22Rv1 (cell line): ENCODE measurements around the gene FASLG.

Experiments used
- H3K27ac ChIP-seq: fragments of 450-650 bp; 2 replicates; pipeline ENCODE4 v1.5.1; 2017
- ZFX ChIP-seq: fragments of 450-650 bp; IDR thresholded peaks from 2 replicates; pipeline ENCODE4 v1.6.1; 2017; ENCODE audit warnings: antibody characterized with exemption, borderline replicate concordance
- TF ChIP-seq, protein P1 (sequence below): fragments of 450-650 bp; IDR thresholded peaks from 2 replicates; pipeline ENCODE4 v1.5.1; 2017; ENCODE audit warnings: mild to moderate bottlenecking

The FASLG gene

DNA sequence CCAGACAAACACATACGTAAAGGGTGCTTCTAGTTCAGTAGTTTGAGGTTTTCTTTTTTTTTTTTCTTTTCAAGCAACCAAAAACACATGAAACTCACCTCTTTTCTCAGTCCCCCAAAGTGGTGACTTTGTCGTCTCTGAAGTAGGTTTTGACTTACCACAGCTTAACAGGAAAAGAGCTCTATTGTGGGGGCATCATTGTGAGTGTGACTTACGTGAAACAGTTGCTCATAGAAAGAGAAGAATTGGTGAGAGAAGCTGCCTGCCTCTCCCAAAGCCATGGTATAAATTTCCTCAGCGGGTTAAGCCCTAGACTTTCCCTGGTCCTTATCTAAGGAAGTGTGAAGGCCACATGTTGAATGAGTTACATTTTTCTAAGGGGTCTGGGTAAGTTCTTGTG is 11.9 kb downstream of the FASLG start:
- no peak for TF ChIP-seq ZFX
- TF ChIP-seq, protein P1, sequence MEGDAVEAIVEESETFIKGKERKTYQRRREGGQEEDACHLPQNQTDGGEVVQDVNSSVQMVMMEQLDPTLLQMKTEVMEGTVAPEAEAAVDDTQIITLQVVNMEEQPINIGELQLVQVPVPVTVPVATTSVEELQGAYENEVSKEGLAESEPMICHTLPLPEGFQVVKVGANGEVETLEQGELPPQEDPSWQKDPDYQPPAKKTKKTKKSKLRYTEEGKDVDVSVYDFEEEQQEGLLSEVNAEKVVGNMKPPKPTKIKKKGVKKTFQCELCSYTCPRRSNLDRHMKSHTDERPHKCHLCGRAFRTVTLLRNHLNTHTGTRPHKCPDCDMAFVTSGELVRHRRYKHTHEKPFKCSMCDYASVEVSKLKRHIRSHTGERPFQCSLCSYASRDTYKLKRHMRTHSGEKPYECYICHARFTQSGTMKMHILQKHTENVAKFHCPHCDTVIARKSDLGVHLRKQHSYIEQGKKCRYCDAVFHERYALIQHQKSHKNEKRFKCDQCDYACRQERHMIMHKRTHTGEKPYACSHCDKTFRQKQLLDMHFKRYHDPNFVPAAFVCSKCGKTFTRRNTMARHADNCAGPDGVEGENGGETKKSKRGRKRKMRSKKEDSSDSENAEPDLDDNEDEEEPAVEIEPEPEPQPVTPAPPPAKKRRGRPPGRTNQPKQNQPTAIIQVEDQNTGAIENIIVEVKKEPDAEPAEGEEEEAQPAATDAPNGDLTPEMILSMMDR: no peak
- no peak overlapping the region for H3K27ac ChIP-seq

DNA sequence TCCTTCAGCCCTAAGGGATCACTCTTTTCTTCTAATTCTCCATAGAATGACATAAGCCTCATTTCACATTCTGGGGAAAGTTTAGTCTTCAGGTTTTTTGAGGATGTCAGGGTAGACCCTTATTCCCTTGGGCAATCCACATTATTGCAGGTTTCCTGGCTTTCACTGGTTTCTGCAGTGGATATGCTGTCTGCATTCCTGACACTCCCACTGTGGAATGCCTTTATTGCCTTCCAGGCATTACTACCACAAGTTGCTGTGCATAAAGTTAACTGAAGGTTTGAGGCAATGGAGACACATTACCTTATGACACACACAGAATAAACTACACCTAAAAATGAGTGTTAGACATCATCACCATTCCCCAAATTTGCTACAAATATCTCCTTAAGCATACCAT is 12.7 kb downstream of the FASLG start:
- no peak overlapping the region for H3K27ac ChIP-seq

DNA sequence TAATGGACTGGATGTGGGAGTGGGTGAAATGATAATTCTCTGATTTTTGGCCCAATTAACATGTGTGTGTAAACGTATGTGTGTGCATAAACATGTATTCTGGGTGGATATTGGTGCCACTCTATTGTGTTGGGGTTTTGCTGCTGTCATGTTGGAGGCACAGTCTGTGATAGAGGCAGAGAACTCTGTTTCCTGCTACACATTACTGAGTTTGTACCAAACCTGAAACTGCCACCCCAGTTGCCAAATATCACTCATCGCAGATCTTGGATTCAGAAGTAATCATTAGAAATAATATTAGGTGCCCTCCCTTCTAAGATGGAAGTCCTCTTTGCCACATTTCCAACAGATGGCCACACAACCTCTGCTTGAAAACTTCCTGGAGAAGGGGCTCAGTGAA is 13.8 kb downstream of the FASLG start:
- no peak overlapping the region for H3K27ac ChIP-seq

More for the DNA sequence above, 12.7 kb downstream of the FASLG start:
- TF ChIP-seq, protein P1: no peak

DNA sequence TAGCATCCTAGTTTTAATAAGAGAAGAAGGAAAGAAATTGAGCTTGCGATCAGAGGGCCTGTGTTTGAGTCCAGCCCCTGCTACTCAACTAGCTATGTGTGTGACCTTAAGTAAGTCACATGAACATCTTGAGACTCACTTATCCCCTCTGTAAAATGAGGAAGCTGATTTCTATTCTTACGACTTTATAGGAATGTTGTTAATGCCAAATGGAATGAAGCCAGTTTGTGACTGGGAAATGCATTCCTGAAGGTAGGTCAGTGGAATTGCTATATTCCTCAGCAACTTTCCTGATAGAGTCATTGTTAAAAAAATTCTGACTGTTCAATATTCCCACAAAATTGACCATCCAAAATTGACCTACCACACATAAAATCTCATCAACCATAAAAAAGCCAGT is 14.9 kb downstream of the FASLG start:
- no peak for TF ChIP-seq ZFX
- TF ChIP-seq, protein P1: no peak
- no peak overlapping the region for H3K27ac ChIP-seq

More for the DNA sequence above, 13.8 kb downstream of the FASLG start:
- TF ChIP-seq, protein P1: no peak
- no peak for TF ChIP-seq ZFX

DNA sequence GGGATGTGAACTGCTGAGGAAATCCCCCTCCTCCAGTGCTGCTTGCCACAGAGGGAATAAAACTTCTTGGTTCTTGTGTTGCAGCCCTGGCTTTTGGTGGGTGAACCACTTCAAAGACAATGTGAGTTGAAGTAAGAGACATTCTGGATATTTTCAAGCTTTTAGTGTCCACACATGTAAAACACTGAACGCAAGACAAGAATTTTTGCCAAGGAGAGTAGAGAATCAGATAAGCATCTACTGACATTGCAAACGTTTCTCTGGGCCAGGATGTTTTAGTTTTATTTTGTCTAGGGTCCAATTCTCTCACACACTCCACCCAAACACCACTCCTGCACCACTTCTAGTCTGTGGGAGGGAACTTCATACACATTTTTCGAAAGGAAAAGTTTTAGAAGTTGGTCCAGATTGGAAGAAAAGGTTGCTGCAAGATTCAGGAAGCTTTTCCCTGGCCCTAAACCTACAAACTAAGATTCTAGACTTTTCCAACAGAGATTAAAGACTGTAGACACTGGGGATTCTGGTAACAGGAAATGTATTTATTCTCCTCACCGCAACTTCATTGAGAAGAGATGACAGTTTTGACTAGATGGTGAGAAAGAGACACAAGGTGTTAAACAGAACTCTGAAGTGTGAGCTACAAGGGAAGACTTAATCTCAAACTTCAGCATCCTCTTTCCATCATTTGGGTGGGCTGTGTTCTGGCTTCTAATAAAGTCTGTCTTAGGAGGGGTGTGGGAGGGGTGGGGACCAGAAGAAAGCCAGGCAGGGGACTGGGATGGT is 16.1 kb downstream of the FASLG start:
- H3K27ac ChIP-seq: no peak overlapping the region
- TF ChIP-seq ZFX: no peak
- TF ChIP-seq, protein P1: no peak

DNA sequence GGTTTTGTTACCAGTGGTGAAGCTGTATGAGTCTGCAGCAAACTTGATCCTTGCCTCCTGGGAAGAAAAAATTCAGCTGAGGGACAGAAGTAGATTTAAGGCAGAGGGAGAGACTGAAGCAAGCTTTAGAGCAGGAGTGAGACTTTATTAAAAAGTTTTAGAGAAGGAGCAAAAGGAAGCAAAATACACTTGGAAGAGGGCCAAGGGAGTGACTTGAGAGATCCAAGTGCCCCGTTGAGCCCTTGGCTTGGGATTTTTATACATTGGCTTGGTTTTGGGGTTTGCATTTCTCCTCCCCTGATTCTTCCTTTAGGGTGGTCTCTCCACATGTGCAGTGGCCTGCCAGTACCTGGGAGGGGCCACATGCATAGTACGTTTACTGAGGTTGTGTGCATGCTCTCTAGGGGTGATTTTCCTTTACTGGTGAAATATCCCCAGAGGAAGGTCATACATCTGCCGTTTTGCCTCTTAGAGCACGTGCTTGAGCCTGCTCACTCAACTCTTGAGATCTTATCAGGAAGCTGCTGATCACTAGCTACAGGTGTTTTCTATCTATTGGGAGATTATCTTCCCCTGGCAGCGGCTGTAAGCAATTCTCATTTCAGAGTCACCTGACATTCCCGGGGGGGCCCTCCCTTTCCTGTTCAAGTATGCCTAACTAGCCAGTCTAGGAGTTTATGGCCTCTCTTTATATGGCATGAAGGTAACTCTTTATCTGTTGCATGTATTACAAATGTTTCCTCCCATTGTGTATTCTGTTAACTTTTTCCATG is 20.3 kb downstream of the FASLG start:
- no peak overlapping the region for H3K27ac ChIP-seq
- TF ChIP-seq ZFX: no peak
- TF ChIP-seq, protein P1: no peak

DNA sequence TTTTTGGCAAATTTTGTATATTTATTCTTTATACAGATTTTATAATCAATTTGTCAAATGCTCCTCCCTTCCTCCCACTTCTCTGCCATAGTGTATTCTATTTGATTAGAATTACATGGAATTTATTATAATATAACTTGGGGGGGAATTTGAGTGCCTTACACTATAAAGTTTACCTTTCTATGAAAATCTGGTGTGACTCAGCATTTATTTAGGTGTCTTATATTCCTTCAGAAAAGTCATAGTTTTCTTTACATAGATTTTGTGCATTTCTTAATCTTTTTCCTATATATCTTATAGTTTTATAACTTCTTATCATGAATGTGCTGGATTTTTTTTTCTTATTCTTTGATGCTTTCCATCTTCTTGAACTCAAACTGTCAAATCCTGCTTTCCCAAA is 21.3 kb downstream of the FASLG start:
- no peak overlapping the region for H3K27ac ChIP-seq
- TF ChIP-seq ZFX: no peak
- TF ChIP-seq, protein P1: no peak
